ENCODE data around the gene RFX8. TPM values are rescaled to one million over a fixed set of nuclear protein-coding genes. Genes with fewer than 3 reads are reported as not detected.
"Not testable (repeated sequence)": the region's sequence is repeated elsewhere in the genome, so short reads cannot be mapped to it uniquely, and the experiment has no call there.

The RFX8 gene
- total and polyA plus RNA-seq, 4 donors = 0.96 to 2.1 (median 1.0) TPM; not detected in 1

- H3K27ac ChIP-seq (ENCODE audit: low read depth in 1 of 2, low read length in 2 of 2) = no peak overlapping the region
- H3K4me3 ChIP-seq (ENCODE audit: low read length in 2 of 2) = no peak overlapping the region
- H3K27me3 ChIP-seq (ENCODE audit: control insufficient read depth in 1 of 2, insufficient read depth in 2 of 2, low read length in 1 of 2) = no peaks in the 10 kb centered on the region
- intact Hi-C loops (cut with DNase I) = no loop called here
- no peaks in the 10 kb centered on the region for H3K9me3 ChIP-seq (ENCODE audit: control insufficient read depth, low read length)
- whole genome bisulfite sequencing, 2 donors = 96 to 100% methylated on average over 1 of the region's 1 CpG
- DNase-seq = no peak
- no peaks in the 10 kb centered on the region for H3K4me1 ChIP-seq (ENCODE audit: control insufficient read depth in 1 of 2, insufficient read depth in 2 of 2, low read length in 2 of 2)
- no peak for ATAC-seq (ENCODE audit: low FRiP score)
- H3K36me3 ChIP-seq (ENCODE audit: control insufficient read depth in 1 of 2, insufficient read depth in 2 of 2, low read length in 1 of 2) = no peaks in the 10 kb centered on the region
Measured at GRCh38 chr2:101464841-101465240, 10.1 kb downstream of the RFX8 start.

GRCh38 chr2:101463911-101464641 lies 10.8 kb downstream of the RFX8 start:
- 27 to 28% methylated on average over 11 of the region's 11 CpGs for WGBS, 2 donors
- intact Hi-C loops (cut with DNase I) = no loop called here
- no peak overlapping the region for H3K4me3 ChIP-seq (ENCODE audit: low read length in 2 of 2)
- no peaks in the 10 kb centered on the region for H3K27me3 ChIP-seq (ENCODE audit: control insufficient read depth in 1 of 2, insufficient read depth in 2 of 2, low read length in 1 of 2)
- DNase-seq (no peak), ATAC-seq (ENCODE audit: low FRiP score) (no peak)
- H3K36me3 ChIP-seq (ENCODE audit: control insufficient read depth in 1 of 2, insufficient read depth in 2 of 2, low read length in 1 of 2) = no peaks in the 10 kb centered on the region
- no peaks in the 10 kb centered on the region for H3K9me3 ChIP-seq (ENCODE audit: control insufficient read depth, low read length)
- no peaks in the 10 kb centered on the region for H3K4me1 ChIP-seq (ENCODE audit: control insufficient read depth in 1 of 2, insufficient read depth in 2 of 2, low read length in 2 of 2)
- peak overlapping the region in 1 of 2 donors; percentile 26 for H3K27ac ChIP-seq (ENCODE audit: low read depth in 1 of 2, low read length in 2 of 2)

- Histone ChIP-seq H3K9me3 (ENCODE audit: control insufficient read depth, low read length) (no peaks in the 10 kb centered on the region), H3K4me1 (ENCODE audit: control insufficient read depth in 1 of 2, insufficient read depth in 2 of 2, low read length in 2 of 2) (no peaks in the 10 kb centered on the region), H3K4me3 (ENCODE audit: low read length in 2 of 2) (no peak overlapping the region), H3K27me3 (ENCODE audit: control insufficient read depth in 1 of 2, insufficient read depth in 2 of 2, low read length in 1 of 2) (no peaks in the 10 kb centered on the region), H3K27ac (ENCODE audit: low read depth in 1 of 2, low read length in 2 of 2) (no peak overlapping the region), H3K36me3 (ENCODE audit: control insufficient read depth in 1 of 2, insufficient read depth in 2 of 2, low read length in 1 of 2) (no peaks in the 10 kb centered on the region)
- 96 to 97% methylated on average over 8 of the region's 8 CpGs for WGBS, 2 donors
- DNase-seq = no peak
- intact Hi-C loops (cut with DNase I) = no loop called here
- no peak for ATAC-seq (ENCODE audit: low FRiP score)
Measured at GRCh38 chr2:101463421-101463820, 11.5 kb downstream of the RFX8 start.

GRCh38 chr2:101461381-101461780 lies 13.5 kb downstream of the RFX8 start:
- intact Hi-C loops (cut with DNase I) = no loop called here
- 87 to 91% methylated on average over 2 of the region's 2 CpGs for WGBS, 2 donors
- DNase-seq = no peak

GRCh38 chr2:101454408-101454807 lies 20.5 kb downstream of the RFX8 start:
- H3K4me3 ChIP-seq (ENCODE audit: low read length in 2 of 2); H3K27ac ChIP-seq (ENCODE audit: low read depth in 1 of 2, low read length in 2 of 2); H3K4me1 ChIP-seq (ENCODE audit: control insufficient read depth in 1 of 2, insufficient read depth in 2 of 2, low read length in 2 of 2); intact Hi-C loops (cut with DNase I); H3K36me3 ChIP-seq (ENCODE audit: control insufficient read depth in 1 of 2, insufficient read depth in 2 of 2, low read length in 1 of 2); H3K27me3 ChIP-seq (ENCODE audit: control insufficient read depth in 1 of 2, insufficient read depth in 2 of 2, low read length in 1 of 2); H3K9me3 ChIP-seq (ENCODE audit: control insufficient read depth, low read length); DNase-seq; ATAC-seq (ENCODE audit: low FRiP score): not testable (repeated sequence)
- 82 to 92% methylated on average over 3 of the region's 3 CpGs for WGBS, 2 donors

More at GRCh38 chr2:101461381-101461780, 13.5 kb downstream of the RFX8 start:
- Histone ChIP-seq H3K4me3 (ENCODE audit: low read length in 2 of 2) (no peak overlapping the region), H3K36me3 (ENCODE audit: control insufficient read depth in 1 of 2, insufficient read depth in 2 of 2, low read length in 1 of 2) (no peaks in the 10 kb centered on the region), H3K4me1 (ENCODE audit: control insufficient read depth in 1 of 2, insufficient read depth in 2 of 2, low read length in 2 of 2) (no peaks in the 10 kb centered on the region), H3K27me3 (ENCODE audit: control insufficient read depth in 1 of 2, insufficient read depth in 2 of 2, low read length in 1 of 2) (no peaks in the 10 kb centered on the region), H3K9me3 (ENCODE audit: control insufficient read depth, low read length) (no peaks in the 10 kb centered on the region), H3K27ac (ENCODE audit: low read depth in 1 of 2, low read length in 2 of 2) (no peak overlapping the region)
- no peak for ATAC-seq (ENCODE audit: low FRiP score)

- intact Hi-C loops (cut with DNase I) = no loop called here
- 80 to 89% methylated on average over 6 of the region's 6 CpGs for WGBS, 2 donors
Measured at GRCh38 chr2:101450965-101451364, 23.9 kb downstream of the RFX8 start.

GRCh38 chr2:101446869-101447268 lies 28.0 kb downstream of the RFX8 start:
- no peak for ATAC-seq (ENCODE audit: low FRiP score)

More at GRCh38 chr2:101450965-101451364, 23.9 kb downstream of the RFX8 start:
- H3K27ac ChIP-seq (ENCODE audit: low read depth in 1 of 2, low read length in 2 of 2) = no peak overlapping the region
- no peaks in the 10 kb centered on the region for H3K4me1 ChIP-seq (ENCODE audit: control insufficient read depth in 1 of 2, insufficient read depth in 2 of 2, low read length in 2 of 2)
- H3K27me3 ChIP-seq (ENCODE audit: control insufficient read depth in 1 of 2, insufficient read depth in 2 of 2, low read length in 1 of 2) = no peaks in the 10 kb centered on the region
- ATAC-seq (ENCODE audit: low FRiP score) (no peak), DNase-seq (no peak)
- no peak overlapping the region for H3K4me3 ChIP-seq (ENCODE audit: low read length in 2 of 2)
- H3K36me3 ChIP-seq (ENCODE audit: control insufficient read depth in 1 of 2, insufficient read depth in 2 of 2, low read length in 1 of 2) = no peaks in the 10 kb centered on the region
- H3K9me3 ChIP-seq (ENCODE audit: control insufficient read depth, low read length) = no peaks in the 10 kb centered on the region

GRCh38 chr2:101442667-101443061 lies 32.2 kb downstream of the RFX8 start:
- Histone ChIP-seq H3K9me3 (ENCODE audit: control insufficient read depth, low read length) (peaks cover 3% of the 10 kb centered on the region), H3K4me3 (ENCODE audit: low read length in 2 of 2) (no peak overlapping the region), H3K36me3 (ENCODE audit: control insufficient read depth in 1 of 2, insufficient read depth in 2 of 2, low read length in 1 of 2) (no peaks in the 10 kb centered on the region), H3K27me3 (ENCODE audit: control insufficient read depth in 1 of 2, insufficient read depth in 2 of 2, low read length in 1 of 2) (no peaks in the 10 kb centered on the region), H3K4me1 (ENCODE audit: control insufficient read depth in 1 of 2, insufficient read depth in 2 of 2, low read length in 2 of 2) (peaks cover 2 to 5% of the 10 kb centered on the region in 2 donors), H3K27ac (ENCODE audit: low read depth in 1 of 2, low read length in 2 of 2) (no peak overlapping the region)
- ATAC-seq (ENCODE audit: low FRiP score) = no peak
- WGBS, 2 donors = 95 to 98% methylated on average over 3 of the region's 3 CpGs
- no peak for DNase-seq
- intact Hi-C loops (cut with DNase I) = no loop called here

More at GRCh38 chr2:101446869-101447268, 28.0 kb downstream of the RFX8 start:
- DNase-seq = no peak
- no peaks in the 10 kb centered on the region for H3K4me1 ChIP-seq (ENCODE audit: control insufficient read depth in 1 of 2, insufficient read depth in 2 of 2, low read length in 2 of 2)
- intact Hi-C loops (cut with DNase I) = no loop called here
- no peaks in the 10 kb centered on the region for H3K36me3 ChIP-seq (ENCODE audit: control insufficient read depth in 1 of 2, insufficient read depth in 2 of 2, low read length in 1 of 2)
- H3K27me3 ChIP-seq (ENCODE audit: control insufficient read depth in 1 of 2, insufficient read depth in 2 of 2, low read length in 1 of 2) = no peaks in the 10 kb centered on the region
- H3K27ac ChIP-seq (ENCODE audit: low read depth in 1 of 2, low read length in 2 of 2) = no peak overlapping the region
- H3K9me3 ChIP-seq (ENCODE audit: control insufficient read depth, low read length) = peaks cover 3% of the 10 kb centered on the region
- 78% methylated on average over 4 of the region's 4 CpGs for WGBS, 2 donors
- H3K4me3 ChIP-seq (ENCODE audit: low read length in 2 of 2) = no peak overlapping the region

GRCh38 chr2:101442042-101442666 lies 32.8 kb downstream of the RFX8 start:
- WGBS, 2 donors = 67 to 78% methylated on average over 1 of the region's 1 CpG
- peak overlapping the region in 1 of 2 donors; percentile 2 for H3K27ac ChIP-seq (ENCODE audit: low read depth in 1 of 2, low read length in 2 of 2)
- DNase-seq (no peak), ATAC-seq (ENCODE audit: low FRiP score) (no peak)
- no peak overlapping the region for H3K4me3 ChIP-seq (ENCODE audit: low read length in 2 of 2)
- intact Hi-C loops (cut with DNase I) = no loop called here
- H3K27me3 ChIP-seq (ENCODE audit: control insufficient read depth in 1 of 2, insufficient read depth in 2 of 2, low read length in 1 of 2) = no peaks in the 10 kb centered on the region
- no peaks in the 10 kb centered on the region for H3K36me3 ChIP-seq (ENCODE audit: control insufficient read depth in 1 of 2, insufficient read depth in 2 of 2, low read length in 1 of 2)
- peaks cover 3% of the 10 kb centered on the region for H3K9me3 ChIP-seq (ENCODE audit: control insufficient read depth, low read length)
- peaks cover 2 to 5% of the 10 kb centered on the region in 2 donors for H3K4me1 ChIP-seq (ENCODE audit: control insufficient read depth in 1 of 2, insufficient read depth in 2 of 2, low read length in 2 of 2)

All from aorta (tissue), 5 donors.